BLaER1 (cell line): ENCODE measurements around the gene MPPED1.

Experiments
- H3K27ac ChIP-seq: shearing (Covaris generic); formaldehyde crosslinking; 2 replicates; pipeline ENCODE4 v1.8.1; 2022
- H3K27me3 ChIP-seq: shearing (Covaris generic); formaldehyde crosslinking; 2 replicates; pipeline ENCODE4 v1.8.1; 2022
- H3K36me3 ChIP-seq: shearing (Covaris generic); formaldehyde crosslinking; 2 replicates; pipeline ENCODE4 v1.8.1; 2022
- H3K4me1 ChIP-seq: shearing (Covaris generic); formaldehyde crosslinking; 2 replicates; pipeline ENCODE4 v1.8.1; 2022
- H3K4me2 ChIP-seq: shearing (Covaris generic); formaldehyde crosslinking; 2 replicates; pipeline ENCODE4 v1.8.1; 2022
- H3K4me3 ChIP-seq: shearing (Covaris generic); formaldehyde crosslinking; 2 replicates; pipeline ENCODE4 v1.8.1; 2022
- H3K9ac ChIP-seq: shearing (Covaris generic); formaldehyde crosslinking; 2 replicates; pipeline ENCODE4 v1.8.1; 2022
- H3K9me3 ChIP-seq: shearing (Covaris generic); formaldehyde crosslinking; 2 replicates; pipeline ENCODE4 v1.8.1; 2022
- H4K20me1 ChIP-seq: shearing (Covaris generic); formaldehyde crosslinking; 2 replicates; pipeline ENCODE4 v1.8.1; 2022
- Cebpa-rat ChIP-seq: shearing (Covaris generic); IDR thresholded peaks from 2 replicates; pipeline ENCODE4 v1.8.1; 2022

Gene MPPED1

DNA sequence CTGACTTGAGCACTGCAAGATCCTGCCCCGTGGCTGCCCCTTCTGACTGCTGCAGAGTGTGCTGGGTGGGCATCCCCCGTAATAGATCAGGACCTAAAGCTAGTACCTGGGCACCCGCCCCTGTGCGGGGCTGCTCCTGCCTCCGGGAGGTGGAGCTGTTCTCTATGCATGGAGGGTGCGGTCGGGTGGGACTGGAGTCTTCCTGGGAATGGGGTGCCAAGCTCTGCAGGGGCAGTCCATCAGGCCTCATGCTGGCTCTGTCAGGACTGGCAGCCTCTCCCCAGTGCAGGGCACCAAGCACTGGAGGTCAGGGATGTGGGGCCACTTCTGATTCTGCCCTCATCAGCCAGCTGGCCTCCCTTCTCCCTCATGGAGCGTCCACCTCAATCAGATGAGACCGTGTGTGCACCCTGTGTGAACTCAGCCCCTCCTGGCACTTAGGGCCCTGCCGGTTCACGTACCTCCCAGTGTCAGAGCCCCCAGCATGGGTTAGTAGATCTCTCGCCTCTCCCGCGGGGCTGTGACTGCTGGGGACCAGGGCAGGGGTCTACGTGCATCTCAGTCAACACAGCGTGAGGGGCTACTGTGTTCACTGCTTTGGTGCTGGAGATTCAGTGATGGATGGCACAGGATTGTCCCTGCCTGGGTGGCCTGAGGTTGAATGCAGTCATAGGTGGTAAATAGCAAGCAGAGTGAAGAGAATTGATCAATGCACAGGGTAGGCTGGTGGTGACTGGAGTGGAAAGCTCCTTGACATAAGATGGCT lies 30.8 kb downstream of the MPPED1 start:
- no peak overlapping the region for H3K27ac ChIP-seq
- no peaks in the 10 kb centered on the region for H4K20me1 ChIP-seq
- no peak overlapping the region for H3K4me3 ChIP-seq
- H3K36me3 ChIP-seq, result no peaks in the 10 kb centered on the region
- H3K27me3 ChIP-seq, result no peaks in the 10 kb centered on the region
- no peaks in the 10 kb centered on the region for H3K9me3 ChIP-seq
- H3K4me1 ChIP-seq, result peaks cover 76% of the 10 kb centered on the region
- peak overlapping the region; percentile 75 for H3K4me2 ChIP-seq
- no peak overlapping the region for H3K9ac ChIP-seq
- no peak for TF ChIP-seq Cebpa-rat

DNA sequence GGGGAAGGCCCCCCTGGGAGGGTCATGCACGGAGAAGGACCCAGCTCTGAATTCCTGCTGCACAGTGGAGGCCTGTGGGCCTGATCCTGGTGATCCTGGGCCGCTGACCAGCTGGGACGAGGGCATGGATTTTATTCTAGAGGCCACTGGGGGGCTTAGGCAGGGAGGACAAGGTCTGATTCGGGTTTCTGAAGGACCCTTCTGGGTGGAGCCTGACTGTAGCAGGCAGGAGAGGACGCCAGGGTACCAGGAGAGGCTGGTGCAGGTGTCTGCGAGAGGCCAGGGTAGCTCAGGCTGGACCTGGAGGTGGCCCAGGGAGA lies 31.3 kb downstream of the MPPED1 start:
- Histone ChIP-seq H3K4me3 (no peak overlapping the region), H3K27ac (no peak overlapping the region), H3K9ac (no peak overlapping the region), H3K4me2 (peak overlapping the region; percentile 75), H3K9me3 (no peaks in the 10 kb centered on the region), H3K27me3 (no peaks in the 10 kb centered on the region), H3K36me3 (no peaks in the 10 kb centered on the region), H3K4me1 (peaks cover 75% of the 10 kb centered on the region), H4K20me1 (no peaks in the 10 kb centered on the region)
- no peak for TF ChIP-seq Cebpa-rat

DNA sequence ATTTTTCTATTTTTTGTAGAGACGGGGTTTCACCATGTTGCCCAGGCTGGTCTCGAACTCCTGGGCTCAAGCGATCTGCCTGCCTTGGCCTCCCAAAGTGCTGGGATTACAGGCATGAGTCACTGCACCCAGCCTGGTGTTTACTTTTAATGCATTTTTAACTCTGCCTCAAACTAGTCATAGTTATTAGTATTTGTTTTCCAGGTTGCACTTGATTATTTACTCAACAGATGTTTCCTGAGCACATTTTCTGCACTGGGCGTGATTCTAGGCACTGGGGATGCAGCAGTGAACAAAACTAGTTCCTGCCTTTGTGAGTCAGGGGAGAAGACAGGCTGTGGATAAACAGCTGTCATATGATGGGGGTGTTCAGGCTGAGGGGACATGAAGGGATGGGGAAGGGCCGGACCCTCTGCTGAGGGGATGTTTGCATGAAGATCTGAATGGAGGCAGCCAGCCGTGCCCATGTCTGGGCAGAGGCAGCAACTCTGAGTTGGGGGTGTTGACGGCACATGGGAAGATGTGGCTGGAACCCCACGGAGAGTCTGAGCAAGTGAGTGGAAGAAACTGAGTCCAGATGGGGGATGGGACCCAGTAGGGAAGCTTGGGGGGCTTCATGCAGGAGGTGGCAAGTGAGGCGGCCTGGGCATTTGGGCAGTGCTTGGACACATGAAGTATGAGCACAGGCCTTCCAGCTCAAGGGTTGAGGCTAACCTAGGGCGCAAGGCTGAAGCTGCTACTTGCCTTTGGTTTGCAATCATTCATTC lies 34.4 kb downstream of the MPPED1 start:
- TF ChIP-seq Cebpa-rat, result no peak
- Histone ChIP-seq H3K27ac (peak overlapping the region; percentile 60), H4K20me1 (no peaks in the 10 kb centered on the region), H3K9ac (peak overlapping the region; percentile 29; the same call in 1 of the 2 replicates), H3K4me1 (peaks cover 68% of the 10 kb centered on the region), H3K4me2 (peak overlapping the region; percentile 83), H3K27me3 (no peaks in the 10 kb centered on the region), H3K9me3 (no peaks in the 10 kb centered on the region), H3K36me3 (no peaks in the 10 kb centered on the region), H3K4me3 (no peak overlapping the region)

DNA sequence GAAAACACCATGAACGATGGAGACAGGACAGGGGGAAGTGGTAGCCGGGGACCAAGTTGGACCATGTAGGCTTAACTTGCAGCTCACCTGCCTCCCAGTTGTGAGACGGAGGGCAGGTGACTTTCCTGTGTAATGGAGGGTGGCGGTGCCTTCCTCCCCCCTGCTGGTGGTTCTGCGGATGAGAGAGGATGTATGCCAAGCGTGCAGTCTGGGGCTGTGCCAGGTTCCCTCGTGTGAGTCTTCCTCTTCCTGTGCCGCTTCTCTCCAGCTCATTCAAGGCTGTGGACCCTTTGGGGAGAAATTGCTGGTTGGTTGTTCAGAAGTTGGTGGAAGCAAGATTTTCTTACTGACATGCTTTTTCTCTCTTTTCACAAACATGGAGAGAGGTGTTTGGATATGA lies 35.1 kb downstream of the MPPED1 start:
- TF ChIP-seq Cebpa-rat, result no peak
- Histone ChIP-seq H3K27ac (peak overlapping the region; percentile 60), H3K36me3 (no peaks in the 10 kb centered on the region), H4K20me1 (no peaks in the 10 kb centered on the region), H3K4me2 (peak overlapping the region; percentile 83), H3K9ac (0 out of 2 replicates have a peak overlapping the region, but pooled peaks have one; percentile 29), H3K4me1 (peaks cover 68% of the 10 kb centered on the region), H3K9me3 (no peaks in the 10 kb centered on the region), H3K4me3 (no peak overlapping the region), H3K27me3 (no peaks in the 10 kb centered on the region)

- H3K27me3 ChIP-seq, result no peaks in the 10 kb centered on the region
- no peak for TF ChIP-seq Cebpa-rat
- no peak overlapping the region for H3K4me3 ChIP-seq
- H3K4me1 ChIP-seq, result peaks cover 68% of the 10 kb centered on the region
- no peaks in the 10 kb centered on the region for H3K9me3 ChIP-seq
- H3K9ac ChIP-seq, result 0 out of 2 replicates have a peak overlapping the region, but pooled peaks have one; percentile 29
- peak overlapping the region; percentile 60; the same call in 1 of the 2 replicates for H3K27ac ChIP-seq
- no peaks in the 10 kb centered on the region for H4K20me1 ChIP-seq
- H3K4me2 ChIP-seq, result peak overlapping the region; percentile 83
- H3K36me3 ChIP-seq, result no peaks in the 10 kb centered on the region
Observed at GRCh38 chr22:43447380-43447779, 35.6 kb downstream of the MPPED1 start.

- H3K9me3 ChIP-seq, result no peaks in the 10 kb centered on the region
- peak; percentile 72 for TF ChIP-seq Cebpa-rat
Observed at GRCh38 chr22:43448048-43448447, 36.2 kb downstream of the MPPED1 start.

GRCh38 chr22:43449205-43449830 lies 37.5 kb downstream of the MPPED1 start:
- Histone ChIP-seq H3K27ac (no peak overlapping the region), H3K36me3 (no peaks in the 10 kb centered on the region), H3K4me2 (peak overlapping the region; percentile 70), H4K20me1 (no peaks in the 10 kb centered on the region), H3K27me3 (no peaks in the 10 kb centered on the region), H3K4me1 (peaks cover 63% of the 10 kb centered on the region), H3K9me3 (no peaks in the 10 kb centered on the region), H3K4me3 (no peak overlapping the region), H3K9ac (no peak overlapping the region)
- TF ChIP-seq Cebpa-rat, result no peak

More at GRCh38 chr22:43448048-43448447, 36.2 kb downstream of the MPPED1 start:
- H3K36me3 ChIP-seq, result no peaks in the 10 kb centered on the region
- H3K9ac ChIP-seq, result no peak overlapping the region
- H3K27me3 ChIP-seq, result no peaks in the 10 kb centered on the region
- no peak overlapping the region for H3K4me3 ChIP-seq
- peaks cover 67% of the 10 kb centered on the region for H3K4me1 ChIP-seq
- H3K4me2 ChIP-seq, result peak overlapping the region; percentile 70
- no peaks in the 10 kb centered on the region for H4K20me1 ChIP-seq
- 0 out of 2 replicates have a peak overlapping the region, but pooled peaks have one; percentile 22 for H3K27ac ChIP-seq

GRCh38 chr22:43449831-43450225 lies 38.0 kb downstream of the MPPED1 start:
- H3K9me3 ChIP-seq, result no peaks in the 10 kb centered on the region
- H4K20me1 ChIP-seq, result no peaks in the 10 kb centered on the region
- no peak overlapping the region for H3K27ac ChIP-seq
- H3K4me1 ChIP-seq, result peaks cover 66% of the 10 kb centered on the region
- TF ChIP-seq Cebpa-rat, result no peak
- no peak overlapping the region for H3K9ac ChIP-seq
- H3K4me2 ChIP-seq, result 0 out of 2 replicates have a peak overlapping the region, but pooled peaks have one; percentile 5
- no peak overlapping the region for H3K4me3 ChIP-seq
- no peaks in the 10 kb centered on the region for H3K27me3 ChIP-seq
- no peaks in the 10 kb centered on the region for H3K36me3 ChIP-seq

GRCh38 chr22:43451371-43452050 lies 39.7 kb downstream of the MPPED1 start:
- TF ChIP-seq Cebpa-rat, result no peak
- Histone ChIP-seq H3K4me3 (no peak overlapping the region), H3K9me3 (no peaks in the 10 kb centered on the region), H4K20me1 (no peaks in the 10 kb centered on the region), H3K27ac (no peak overlapping the region), H3K9ac (no peak overlapping the region), H3K4me1 (peaks cover 70% of the 10 kb centered on the region), H3K36me3 (no peaks in the 10 kb centered on the region), H3K27me3 (no peaks in the 10 kb centered on the region), H3K4me2 (peak overlapping the region; percentile 37; the same call in 1 of the 2 replicates)
